OCI-LY1 (cell line): ENCODE measurements around the gene CBX4.

Experiments used
- EZH2 ChIP-seq: fragments of 200-600 bp; sonication (generic), shearing (Covaris generic); IDR thresholded peaks from 2 replicates; pipeline ENCODE4 v1.8.0; 2017; ENCODE audit warnings: borderline replicate concordance, mixed run types, mild to moderate bottlenecking, antibody characterized with exemption, low read length, moderate library complexity, mixed read lengths
- TF ChIP-seq, protein P1 (sequence below): fragments of 200-600 bp; sonication (generic), shearing (Covaris generic); IDR thresholded peaks from 2 replicates; pipeline ENCODE4 v1.5.1; 2017; ENCODE audit warnings: mild to moderate bottlenecking, antibody characterized with exemption, low read length, moderate library complexity, mixed read lengths

DNA sequence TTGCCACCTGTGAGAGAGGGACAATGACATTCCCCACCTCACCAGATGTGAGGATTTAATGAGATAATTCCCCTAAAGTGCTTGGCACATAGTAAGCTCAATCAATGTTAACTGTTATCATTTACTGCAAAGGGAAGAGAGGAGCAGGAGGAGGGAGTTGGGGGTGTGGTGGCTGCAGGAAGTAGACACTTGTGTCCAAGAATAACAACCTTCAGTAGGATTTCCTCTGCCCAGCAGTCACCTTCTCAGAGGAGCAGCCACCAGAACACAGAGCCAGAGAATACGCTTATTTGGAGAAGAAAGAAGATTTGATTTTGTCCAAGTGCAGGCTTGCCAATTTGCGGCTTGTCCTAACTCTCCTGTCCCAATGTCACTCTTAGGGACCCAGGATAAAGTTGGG lies 10.2 kb downstream of the CBX4 start:
- TF ChIP-seq, protein P1, sequence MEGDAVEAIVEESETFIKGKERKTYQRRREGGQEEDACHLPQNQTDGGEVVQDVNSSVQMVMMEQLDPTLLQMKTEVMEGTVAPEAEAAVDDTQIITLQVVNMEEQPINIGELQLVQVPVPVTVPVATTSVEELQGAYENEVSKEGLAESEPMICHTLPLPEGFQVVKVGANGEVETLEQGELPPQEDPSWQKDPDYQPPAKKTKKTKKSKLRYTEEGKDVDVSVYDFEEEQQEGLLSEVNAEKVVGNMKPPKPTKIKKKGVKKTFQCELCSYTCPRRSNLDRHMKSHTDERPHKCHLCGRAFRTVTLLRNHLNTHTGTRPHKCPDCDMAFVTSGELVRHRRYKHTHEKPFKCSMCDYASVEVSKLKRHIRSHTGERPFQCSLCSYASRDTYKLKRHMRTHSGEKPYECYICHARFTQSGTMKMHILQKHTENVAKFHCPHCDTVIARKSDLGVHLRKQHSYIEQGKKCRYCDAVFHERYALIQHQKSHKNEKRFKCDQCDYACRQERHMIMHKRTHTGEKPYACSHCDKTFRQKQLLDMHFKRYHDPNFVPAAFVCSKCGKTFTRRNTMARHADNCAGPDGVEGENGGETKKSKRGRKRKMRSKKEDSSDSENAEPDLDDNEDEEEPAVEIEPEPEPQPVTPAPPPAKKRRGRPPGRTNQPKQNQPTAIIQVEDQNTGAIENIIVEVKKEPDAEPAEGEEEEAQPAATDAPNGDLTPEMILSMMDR: no peak
- TF ChIP-seq EZH2: no peak
